OCI-LY7 (cell line): Measurements from ENCODE around the gene COL20A1. TPM values are rescaled to one million over a fixed set of nuclear protein-coding genes. Genes with fewer than 3 reads are reported as not detected.

Experiments
- BruUV-seq: library from RNA; stranded (reverse); fragments of 400-500 nt; replicated peaks from 2 replicates; lab custom pipeline; 2021; lab: Mats Ljungman, UMichigan
- CTCF ChIA-PET: fragments of 300-600 bp; sonication (Branson Sonifier 250); formaldehyde crosslinking; loops from one replicate; lab custom pipeline; 2022; ENCODE audit warnings: antibody characterized with exemption; ENCODE audit not compliant: unreplicated experiment; lab: Charles Lee
- POLR2A ChIA-PET: fragments of 300-600 bp; sonication (Branson Sonifier 250); formaldehyde crosslinking; loops from one replicate; lab custom pipeline; 2022; ENCODE audit warnings: antibody characterized with exemption; lab: Charles Lee
- DNase-seq: peaks from one replicate; pipeline ENCODE4 v3.0.0-alpha.2; 2015; ENCODE audit warnings: low spot score
- H2AFZ ChIP-seq: fragments of 200-600 bp; sonication (generic), shearing (Covaris generic); 2 replicates; pipeline ENCODE4 v1.6.1; 2014; ENCODE audit warnings: mild to moderate bottlenecking, antibody characterized with exemption, low read length, moderate library complexity
- H3K27ac ChIP-seq: fragments of 200-600 bp; sonication (generic); 2 replicates; pipeline ENCODE4 v1.5.1; 2014; ENCODE audit warnings: mixed run types, low read depth, mild to moderate bottlenecking, moderate library complexity, low read length, inconsistent platforms; ENCODE audit not compliant: poor library complexity, severe bottlenecking
- H3K36me3 ChIP-seq: fragments of 200-600 bp; sonication (generic); 2 replicates; pipeline ENCODE4 v1.6.1; 2014; ENCODE audit warnings: mild to moderate bottlenecking, antibody characterized with exemption, low read length, moderate library complexity, mixed read lengths; ENCODE audit not compliant: insufficient read depth
- H3K4me1 ChIP-seq: fragments of 200-600 bp; sonication (generic); 2 replicates; pipeline ENCODE4 v1.5.1; 2014; ENCODE audit warnings: mild to moderate bottlenecking, low read length; ENCODE audit not compliant: insufficient read depth, poor library complexity, severe bottlenecking
- H3K4me2 ChIP-seq: fragments of 200-600 bp; sonication (generic); 2 replicates; pipeline ENCODE4 v1.6.1; 2014; ENCODE audit warnings: mild to moderate bottlenecking, low read length
- H3K4me3 ChIP-seq: fragments of 200-600 bp; sonication (generic); 2 replicates; pipeline ENCODE4 v1.5.1; 2014; ENCODE audit warnings: mild to moderate bottlenecking, low read depth, low read length; ENCODE audit not compliant: poor library complexity, severe bottlenecking
- H3K79me2 ChIP-seq: fragments of 200-600 bp; sonication (generic); 2 replicates; pipeline ENCODE4 v1.6.1; 2016; ENCODE audit warnings: low read depth, mild to moderate bottlenecking, low read length, moderate library complexity, mixed read lengths; ENCODE audit not compliant: insufficient read depth
- H3K9me2 ChIP-seq: fragments of 200-600 bp; sonication (generic); 2 replicates; pipeline ENCODE4 v1.6.1; 2016; ENCODE audit warnings: mild to moderate bottlenecking, low read length, mixed read lengths; ENCODE audit not compliant: insufficient read depth
- H3K9me3 ChIP-seq: fragments of 200-600 bp; sonication (generic); 2 replicates; pipeline ENCODE4 v1.6.1; 2014; ENCODE audit warnings: mild to moderate bottlenecking, mixed run types, low read length, mixed read lengths
- H4K20me1 ChIP-seq: fragments of 200-600 bp; sonication (generic); 2 replicates; pipeline ENCODE4 v1.6.1; 2014; ENCODE audit warnings: mild to moderate bottlenecking, antibody characterized with exemption, low read length, moderate library complexity, mixed read lengths; ENCODE audit not compliant: insufficient read depth
- EZH2phosphoT487 ChIP-seq: fragments of 200-600 bp; sonication (generic); IDR thresholded peaks from 2 replicates; pipeline ENCODE4 v1.6.1; 2018; ENCODE audit warnings: low read depth, borderline replicate concordance, mild to moderate bottlenecking, mixed run types, antibody characterized with exemption, low read length, moderate library complexity, mixed read lengths
- intact Hi-C: fragments of 100-400 bp; cut with micrococcal nuclease; formaldehyde crosslinking; loops from one replicate; pipeline ENCODE4 v1.10.0; 2022; ENCODE audit not compliant: unreplicated experiment
- total RNA-seq, 2 experiments: library from RNA; depleted of rRNA in 1 of 2; stranded (reverse); fragments of >200 nt in 1 of 2; shearing (Covaris generic) in 1 of 2; gene quantifications; 2 replicates each; pipeline ENCODE4 v1.2.3, GENCODE V29; 2014 to 2022
- TF ChIP-seq, protein P1 (sequence below): fragments of 200-600 bp; sonication (generic); conservative IDR thresholded peaks from 2 replicates; pipeline ENCODE4 v1.5.1; 2014; ENCODE audit warnings: mild to moderate bottlenecking, antibody characterized with exemption, low read length, moderate library complexity, mixed read lengths

COL20A1 gene
- total RNA-seq, 2 experiments from 2014 or later = 0.15 TPM; not detected in 1

DNA sequence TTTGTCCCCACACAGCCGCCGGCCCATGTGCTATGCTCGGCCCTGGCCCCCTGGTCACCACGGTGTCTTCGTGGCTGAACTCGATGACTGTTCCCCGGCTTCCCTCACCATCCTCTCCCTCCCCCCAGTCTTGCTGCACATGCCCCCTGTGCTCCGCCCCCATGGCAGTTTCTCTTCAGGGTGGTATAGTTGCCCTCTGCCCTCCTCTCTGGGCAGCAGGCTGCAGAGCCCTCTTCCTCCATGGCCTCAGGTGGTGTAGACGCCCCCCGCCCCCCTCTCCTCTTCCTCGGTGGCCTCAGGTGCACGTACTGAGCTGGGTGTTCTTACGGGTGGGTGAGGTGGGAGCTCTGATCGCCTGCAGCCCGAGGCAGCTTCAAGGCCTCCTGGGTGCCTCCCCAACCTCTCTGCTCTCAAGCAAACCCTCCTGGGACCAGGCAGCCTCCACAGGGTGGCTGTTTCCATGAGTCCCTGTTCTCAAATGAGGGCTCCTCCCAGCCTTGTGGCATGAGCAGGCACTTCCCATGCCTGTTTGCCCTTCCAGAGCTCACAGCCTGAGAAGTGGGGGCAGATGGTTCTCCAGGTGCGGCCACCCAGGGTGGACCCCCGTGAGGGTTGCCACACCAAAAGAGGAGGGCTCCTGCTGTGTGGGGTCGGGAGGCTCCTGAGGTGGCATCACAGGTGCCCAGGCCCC is 24.8 kb downstream of the COL20A1 start:
- Histone ChIP-seq H3K4me2 (no peak overlapping the region), H3K4me1 (no peaks in the 10 kb centered on the region), H3K9me2 (no peaks in the 10 kb centered on the region), H2AFZ (no peak overlapping the region), H3K36me3 (no peaks in the 10 kb centered on the region), H3K27ac (no peak overlapping the region), H3K4me3 (no peak overlapping the region), H3K9me3 (no peaks in the 10 kb centered on the region), H3K79me2 (no peaks in the 10 kb centered on the region), H4K20me1 (no peaks in the 10 kb centered on the region)
- no peak for TF ChIP-seq EZH2phosphoT487
- TF ChIP-seq, protein P1, sequence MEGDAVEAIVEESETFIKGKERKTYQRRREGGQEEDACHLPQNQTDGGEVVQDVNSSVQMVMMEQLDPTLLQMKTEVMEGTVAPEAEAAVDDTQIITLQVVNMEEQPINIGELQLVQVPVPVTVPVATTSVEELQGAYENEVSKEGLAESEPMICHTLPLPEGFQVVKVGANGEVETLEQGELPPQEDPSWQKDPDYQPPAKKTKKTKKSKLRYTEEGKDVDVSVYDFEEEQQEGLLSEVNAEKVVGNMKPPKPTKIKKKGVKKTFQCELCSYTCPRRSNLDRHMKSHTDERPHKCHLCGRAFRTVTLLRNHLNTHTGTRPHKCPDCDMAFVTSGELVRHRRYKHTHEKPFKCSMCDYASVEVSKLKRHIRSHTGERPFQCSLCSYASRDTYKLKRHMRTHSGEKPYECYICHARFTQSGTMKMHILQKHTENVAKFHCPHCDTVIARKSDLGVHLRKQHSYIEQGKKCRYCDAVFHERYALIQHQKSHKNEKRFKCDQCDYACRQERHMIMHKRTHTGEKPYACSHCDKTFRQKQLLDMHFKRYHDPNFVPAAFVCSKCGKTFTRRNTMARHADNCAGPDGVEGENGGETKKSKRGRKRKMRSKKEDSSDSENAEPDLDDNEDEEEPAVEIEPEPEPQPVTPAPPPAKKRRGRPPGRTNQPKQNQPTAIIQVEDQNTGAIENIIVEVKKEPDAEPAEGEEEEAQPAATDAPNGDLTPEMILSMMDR = no peak
- no TSS peak for BruUV-seq
- intact Hi-C loops = no loop called here
- ChIA-PET POLR2A (no interaction called here), CTCF (interaction anchor here (0.6 kb wide), 1 partner anchor 293 kb away, joined by 5 read pairs; no protein-coding TSS in a partner anchor)
- no peak for DNase-seq

DNA sequence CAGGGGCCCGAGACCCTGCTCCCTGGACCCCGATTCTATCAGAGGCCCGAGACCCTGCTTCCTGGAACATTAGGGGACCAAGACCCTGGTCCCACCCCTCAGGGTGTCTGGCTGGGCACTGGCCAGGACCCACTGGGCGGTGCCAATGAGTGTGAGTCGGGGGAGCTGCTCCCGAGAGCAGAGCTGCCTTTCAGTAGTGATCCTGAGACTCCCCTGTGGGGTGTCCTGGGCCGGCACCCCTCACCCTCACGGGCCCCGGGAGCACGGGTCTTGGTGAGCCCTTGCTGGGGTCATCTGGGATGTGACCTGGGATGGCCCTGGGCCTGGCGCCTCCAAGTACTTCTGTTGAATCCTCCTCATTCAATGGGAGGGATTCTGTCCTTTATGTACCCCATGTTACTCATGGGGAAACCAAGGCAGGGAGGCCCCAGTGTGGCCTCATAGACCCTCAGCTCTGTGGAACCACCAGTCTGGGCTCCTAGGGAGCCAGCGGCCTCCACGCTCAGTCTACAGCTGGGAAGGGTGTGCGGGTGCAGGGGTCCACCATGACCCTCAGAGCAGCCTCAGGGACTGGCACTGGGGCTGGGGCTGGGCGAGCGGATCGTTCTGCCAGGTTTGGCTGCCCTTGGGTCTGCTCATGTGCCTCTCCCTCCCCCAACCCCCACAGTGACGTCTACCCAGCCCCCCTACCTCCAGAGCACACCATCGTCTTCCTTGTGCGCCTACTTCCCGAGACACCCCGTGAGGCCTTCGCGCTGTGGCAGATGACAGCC is 25.6 kb downstream of the COL20A1 start:
- POLR2A ChIA-PET = no interaction called here
- TF ChIP-seq, protein P1 = no peak
- no peak for TF ChIP-seq EZH2phosphoT487
- intact Hi-C loops = no loop called here
- H3K79me2 ChIP-seq = no peaks in the 10 kb centered on the region
- no peaks in the 10 kb centered on the region for H4K20me1 ChIP-seq
- CTCF ChIA-PET = no interaction called here
- no peaks in the 10 kb centered on the region for H3K9me3 ChIP-seq
- no peak overlapping the region for H3K27ac ChIP-seq
- no peaks in the 10 kb centered on the region for H3K9me2 ChIP-seq
- no peak overlapping the region for H3K4me3 ChIP-seq
- BruUV-seq = no TSS peak
- no peaks in the 10 kb centered on the region for H3K4me1 ChIP-seq
- DNase-seq = no peak
- no peak overlapping the region for H3K4me2 ChIP-seq
- no peak overlapping the region for H2AFZ ChIP-seq
- H3K36me3 ChIP-seq = no peaks in the 10 kb centered on the region
